ENCODE data around the gene TGFB1I1.
"Not testable (repeated sequence)": the region's sequence is repeated elsewhere in the genome, so short reads cannot be mapped to it uniquely, and the experiment has no call there.

The TGFB1I1 gene

GRCh38 chr16:31517800-31518402 lies 45.9 kb downstream of the TGFB1I1 start:
- DNase-seq, result no peak

DNA sequence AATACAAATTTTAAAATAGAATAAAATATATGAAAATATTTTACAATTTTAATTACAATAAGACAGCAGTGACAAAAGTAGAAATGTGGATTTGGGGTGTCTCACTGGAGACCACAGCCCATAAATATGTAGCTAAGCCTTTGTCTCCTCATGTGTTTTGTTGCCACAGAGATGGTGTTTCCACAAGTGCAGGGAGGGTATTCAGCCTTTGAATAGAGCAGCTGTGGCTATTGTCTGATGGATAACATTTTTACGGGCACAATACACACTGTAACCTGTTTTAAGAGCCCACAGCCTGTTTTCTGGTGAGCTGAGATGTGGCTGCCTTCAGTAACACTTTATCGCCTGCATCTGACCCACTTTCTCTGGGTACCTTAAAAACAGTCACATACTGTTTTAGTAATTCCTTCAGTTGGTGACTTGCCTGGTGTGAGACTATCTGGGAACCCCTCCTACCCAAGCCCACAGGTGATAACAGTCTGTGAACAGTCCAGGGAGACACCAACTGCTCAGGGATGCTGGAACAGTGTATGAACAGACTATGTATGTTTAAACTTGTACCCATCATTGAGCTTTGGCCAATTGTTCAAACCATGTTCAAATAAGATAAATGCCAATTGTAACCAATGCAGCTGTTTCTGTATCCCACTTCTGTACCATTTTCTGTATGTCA lies 47.9 kb downstream of the TGFB1I1 start:
- DNase-seq, result no peak

DNA sequence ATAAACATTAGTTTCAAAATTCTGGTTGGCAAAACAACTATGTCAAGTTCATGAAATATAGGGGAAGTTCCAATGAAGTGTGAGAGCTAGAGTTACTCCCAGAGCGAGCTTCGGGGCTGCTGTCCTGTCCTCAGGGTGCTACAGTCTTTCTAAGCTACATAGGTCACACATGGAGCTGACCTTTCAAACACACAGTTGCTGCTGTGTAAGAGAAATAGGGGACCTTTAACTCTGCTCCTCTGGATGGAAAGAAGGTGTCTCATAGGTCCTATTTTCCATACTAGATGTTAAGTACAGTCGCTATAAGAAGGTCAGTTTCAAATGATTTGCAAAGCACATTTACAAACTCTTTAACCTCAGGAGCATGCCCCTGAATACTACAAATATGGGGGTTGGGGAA lies 49.4 kb downstream of the TGFB1I1 start:
- no peak for DNase-seq

GRCh38 chr16:31522071-31522470 lies 50.1 kb downstream of the TGFB1I1 start:
- DNase-seq, result no peak

DNA sequence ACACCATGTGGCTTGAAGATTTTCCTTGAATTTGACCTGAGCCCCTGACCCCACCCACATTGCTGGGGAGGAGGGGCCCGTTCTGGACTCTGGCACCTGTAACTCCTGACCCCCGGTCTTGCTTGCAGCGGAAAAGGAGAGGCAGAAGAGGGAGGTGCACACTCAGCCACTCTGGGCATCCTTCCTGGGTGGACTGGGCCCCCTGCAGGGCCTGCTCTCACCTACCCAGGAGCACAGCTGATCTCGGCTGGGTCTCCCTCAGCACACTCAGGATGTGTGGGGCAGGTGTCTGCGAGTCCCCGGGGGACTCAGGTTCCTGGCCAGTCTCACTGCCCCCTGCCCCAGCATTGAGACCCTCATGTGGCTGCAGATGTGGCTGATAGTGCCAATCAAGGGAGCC lies 51.8 kb downstream of the TGFB1I1 start:
- not testable (repeated sequence) for DNase-seq

GRCh38 chr16:31525113-31525512 lies 53.2 kb downstream of the TGFB1I1 start:
- no peak for DNase-seq

Data from inflammatory macrophage (primary cell).